ENCODE data around the gene SLC25A6. TPM values are rescaled to one million over a fixed set of nuclear protein-coding genes. Genes with fewer than 3 reads are reported as not detected.

The SLC25A6 gene
- total RNA-seq, 4 donors from 2014 or later, result 60.0 to 69.9 (median 65.1) TPM

DNA sequence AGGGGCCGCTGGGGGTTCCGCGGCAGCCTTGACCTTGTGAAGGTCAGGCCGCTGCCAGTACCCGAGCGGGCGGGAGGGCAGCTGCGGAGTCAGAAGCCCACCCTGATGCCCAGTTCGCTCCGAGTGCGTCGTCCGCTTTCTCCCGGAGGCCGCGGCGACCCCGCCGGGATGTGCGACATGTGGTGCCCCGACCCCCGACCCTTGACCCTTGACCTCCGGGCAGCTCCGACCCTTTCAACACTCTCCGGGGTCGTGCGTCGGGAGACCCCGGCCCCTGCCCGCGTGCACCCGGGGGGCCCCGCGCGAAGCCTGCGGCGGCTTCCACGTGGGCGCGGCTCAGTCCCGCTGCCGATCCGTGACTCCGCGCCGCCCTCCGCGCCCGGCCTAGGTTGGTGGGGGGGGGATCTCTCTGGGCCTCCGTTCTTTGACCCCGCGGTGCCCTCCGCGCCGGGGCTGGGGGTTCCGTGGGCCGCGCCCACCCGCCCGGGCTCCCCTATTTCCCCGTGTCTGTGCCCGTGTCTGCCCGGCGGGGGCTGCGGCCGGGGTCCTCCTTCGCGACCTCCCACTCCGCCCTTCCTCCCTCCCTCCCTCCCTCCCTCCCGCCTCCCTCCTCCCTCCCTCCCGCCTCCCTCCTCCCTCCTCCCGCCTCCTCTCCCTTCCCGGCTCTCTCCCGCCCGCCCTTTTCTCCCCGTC lies 609 bp upstream of the SLC25A6 start:
- DNase-seq (peak; percentile 66 to 69), ATAC-seq (peak; percentile 70 to 72)
- Histone ChIP-seq H3K4me3 (peak overlapping the region; percentile 86 to 100 (median 98)), H3K4me1 (peaks cover 38 to 55% of the 10 kb centered on the region in 2 donors), H3K9me3 (no peaks in the 10 kb centered on the region), H3K36me3 (peaks cover 2 to 45% of the 10 kb centered on the region in 2 donors), H3K27ac (peak overlapping the region; percentile 98 to 100 (median 98)), H3K27me3 (no peaks in the 10 kb centered on the region)
- TF ChIP-seq POLR2A (IDR thresholded peaks at IDR 0.05), result peak; percentile 28 to 70
- TF ChIP-seq, protein P1, sequence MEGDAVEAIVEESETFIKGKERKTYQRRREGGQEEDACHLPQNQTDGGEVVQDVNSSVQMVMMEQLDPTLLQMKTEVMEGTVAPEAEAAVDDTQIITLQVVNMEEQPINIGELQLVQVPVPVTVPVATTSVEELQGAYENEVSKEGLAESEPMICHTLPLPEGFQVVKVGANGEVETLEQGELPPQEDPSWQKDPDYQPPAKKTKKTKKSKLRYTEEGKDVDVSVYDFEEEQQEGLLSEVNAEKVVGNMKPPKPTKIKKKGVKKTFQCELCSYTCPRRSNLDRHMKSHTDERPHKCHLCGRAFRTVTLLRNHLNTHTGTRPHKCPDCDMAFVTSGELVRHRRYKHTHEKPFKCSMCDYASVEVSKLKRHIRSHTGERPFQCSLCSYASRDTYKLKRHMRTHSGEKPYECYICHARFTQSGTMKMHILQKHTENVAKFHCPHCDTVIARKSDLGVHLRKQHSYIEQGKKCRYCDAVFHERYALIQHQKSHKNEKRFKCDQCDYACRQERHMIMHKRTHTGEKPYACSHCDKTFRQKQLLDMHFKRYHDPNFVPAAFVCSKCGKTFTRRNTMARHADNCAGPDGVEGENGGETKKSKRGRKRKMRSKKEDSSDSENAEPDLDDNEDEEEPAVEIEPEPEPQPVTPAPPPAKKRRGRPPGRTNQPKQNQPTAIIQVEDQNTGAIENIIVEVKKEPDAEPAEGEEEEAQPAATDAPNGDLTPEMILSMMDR (IDR thresholded peaks at IDR 0.05 in 4 of 5, conservative IDR thresholded peaks at IDR 0.05 in 1 of 5), result no peak
- in situ Hi-C loops (cut with MboI; ENCODE audit: low sequenced_read_pairs in 4 of 4) (loop anchor here in 1 of 4 donors (10.0 kb wide), 1 partner anchor 62 kb away; the partner anchor contains the start of gene ASMTL), intact Hi-C loops (cut with DNase I; ENCODE audit: low total_unique reads) (loop anchor here (1.0 to 10.0 kb wide), 7 partner anchors 61 to 1298 kb away; partner anchors contain the start of genes AKAP17A, CD99 and PPP2R3B)

DNA sequence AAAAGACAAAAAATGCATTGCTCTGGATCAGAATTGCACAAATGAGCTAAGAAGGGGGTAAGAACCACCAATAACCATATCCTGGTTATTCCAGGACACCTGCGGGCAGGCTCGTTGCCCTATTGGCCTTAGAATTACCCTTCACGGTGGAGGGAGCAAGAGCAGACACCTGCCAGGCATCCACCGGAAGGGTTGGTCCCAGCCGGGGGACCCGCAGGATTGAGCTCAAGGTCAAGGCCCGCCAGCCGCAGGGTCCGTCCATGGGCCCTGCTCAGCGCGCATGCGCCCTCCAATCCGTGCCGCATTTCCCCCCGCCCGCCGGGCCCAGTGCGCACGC lies 575 bp downstream of the SLC25A6 start:
- TF ChIP-seq POLR2A (IDR thresholded peaks at IDR 0.05), result no peak
- TF ChIP-seq, protein P1 (IDR thresholded peaks at IDR 0.05 in 4 of 5, conservative IDR thresholded peaks at IDR 0.05 in 1 of 5), result no peak
- peak overlapping the region; percentile 98 to 100 (median 98) for H3K27ac ChIP-seq
- DNase-seq (no peak), ATAC-seq (no peak)
- H3K27me3 ChIP-seq, result no peaks in the 10 kb centered on the region
- H3K4me1 ChIP-seq, result peaks cover 38 to 57% of the 10 kb centered on the region in 2 donors
- intact Hi-C loops (cut with DNase I; ENCODE audit: low total_unique reads) (loop anchor here (5.0 to 10.0 kb wide), 3 partner anchors 397 to 1213 kb away; partner anchors contain the start of gene PPP2R3B), in situ Hi-C loops (cut with MboI; ENCODE audit: low sequenced_read_pairs in 4 of 4) (loop anchor here in 1 of 4 donors (10.0 kb wide), 1 partner anchor 63 kb away; the partner anchor contains the start of gene ASMTL)
- H3K9me3 ChIP-seq, result no peaks in the 10 kb centered on the region
- H3K4me3 ChIP-seq, result peak overlapping the region; percentile 85 to 100 (median 98)
- peaks cover 2 to 50% of the 10 kb centered on the region in 2 donors for H3K36me3 ChIP-seq

DNA sequence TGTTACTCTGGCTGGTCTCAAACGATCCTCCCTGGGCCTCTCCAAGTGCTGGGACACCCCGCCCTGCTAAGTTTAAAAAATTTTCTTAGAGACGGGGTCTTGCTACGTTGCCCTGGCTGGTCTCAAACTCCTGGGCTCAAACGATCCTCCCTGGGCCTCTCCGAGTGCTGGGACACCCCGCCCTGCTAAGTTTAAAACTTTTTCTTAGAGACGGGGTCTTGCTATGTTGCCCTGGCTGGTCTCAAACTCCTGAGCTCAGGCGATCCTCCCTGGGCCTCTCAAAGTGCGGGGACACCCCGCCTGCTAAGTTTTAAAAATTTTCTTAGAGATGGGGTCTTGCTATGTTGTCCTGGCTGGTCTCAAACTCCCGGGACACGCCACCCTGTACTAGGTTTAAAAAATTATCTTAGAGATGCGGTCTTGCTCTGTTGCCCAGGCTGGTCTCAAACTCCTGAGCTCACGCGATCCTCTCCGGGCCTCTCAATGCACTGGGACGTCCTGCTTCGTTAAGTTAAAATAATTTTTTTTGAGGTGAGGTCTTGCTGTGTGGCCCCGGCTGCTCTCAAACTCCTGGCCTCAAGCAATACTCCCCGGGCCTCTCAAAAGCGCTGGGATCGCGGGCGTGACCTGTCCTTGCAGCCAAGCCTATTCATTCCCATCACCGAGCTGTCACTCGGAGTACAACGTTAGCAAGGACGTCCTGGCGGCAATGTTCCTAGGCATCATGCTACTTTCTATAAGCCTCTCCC lies 1.1 kb downstream of the SLC25A6 start:
- DNase-seq (peak in 1 of 2 donors; percentile 21), ATAC-seq (no peak)
- Histone ChIP-seq H3K27me3 (no peaks in the 10 kb centered on the region), H3K4me3 (peak overlapping the region; percentile 85 to 100 (median 98)), H3K4me1 (peaks cover 38 to 57% of the 10 kb centered on the region in 2 donors), H3K27ac (peak overlapping the region; percentile 98 to 100 (median 98)), H3K36me3 (peaks cover 2 to 54% of the 10 kb centered on the region in 2 donors), H3K9me3 (no peaks in the 10 kb centered on the region)
- in situ Hi-C loops (cut with MboI; ENCODE audit: low sequenced_read_pairs in 4 of 4) (loop anchor here in 1 of 4 donors (10.0 kb wide), 1 partner anchor 64 kb away; the partner anchor contains the start of gene ASMTL), intact Hi-C loops (cut with DNase I; ENCODE audit: low total_unique reads) (loop anchor here (5.0 to 10.0 kb wide), 3 partner anchors 396 to 1214 kb away; partner anchors contain the start of gene PPP2R3B)
- TF ChIP-seq, protein P1 (IDR thresholded peaks at IDR 0.05 in 4 of 5, conservative IDR thresholded peaks at IDR 0.05 in 1 of 5), result no peak
- no peak for TF ChIP-seq POLR2A (IDR thresholded peaks at IDR 0.05)

DNA sequence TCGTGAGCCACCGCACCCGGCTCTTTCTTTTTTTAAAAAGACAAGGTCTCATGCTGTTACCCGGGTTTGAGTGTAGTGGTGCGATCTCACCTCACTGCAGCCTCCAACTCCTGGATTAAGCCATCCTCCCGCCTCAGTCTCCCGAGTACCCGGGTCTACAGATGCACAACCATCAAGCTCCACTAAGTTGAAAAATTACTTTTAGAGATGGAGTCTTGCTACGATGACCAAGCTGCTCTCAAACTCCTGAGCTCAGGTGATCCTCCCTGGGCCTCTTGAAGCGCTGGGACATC lies 2.0 kb downstream of the SLC25A6 start:
- no peak for DNase-seq
- in situ Hi-C loops (cut with MboI; ENCODE audit: low sequenced_read_pairs in 4 of 4), result loop anchor here in 1 of 4 donors (10.0 kb wide), 1 partner anchor 65 kb away; the partner anchor contains the start of gene ASMTL

More for the DNA sequence above, 2.0 kb downstream of the SLC25A6 start:
- Histone ChIP-seq H3K9me3 (no peaks in the 10 kb centered on the region), H3K27ac (peak overlapping the region in 2 of 4 donors; percentile 98 to 99), H3K4me3 (no peak overlapping the region), H3K4me1 (peaks cover 38 to 57% of the 10 kb centered on the region in 2 donors), H3K36me3 (peaks cover 2 to 60% of the 10 kb centered on the region in 2 donors), H3K27me3 (no peaks in the 10 kb centered on the region)
- no peak for ATAC-seq
- intact Hi-C loops (cut with DNase I; ENCODE audit: low total_unique reads), result loop anchor here (5.0 to 10.0 kb wide), 3 partner anchors 395 to 1215 kb away; partner anchors contain the start of gene PPP2R3B
- no peak for TF ChIP-seq POLR2A (IDR thresholded peaks at IDR 0.05)
- TF ChIP-seq, protein P1 (IDR thresholded peaks at IDR 0.05 in 4 of 5, conservative IDR thresholded peaks at IDR 0.05 in 1 of 5), result no peak
